Fibroblast of upper back skin (primary cell): Measurements from ENCODE around the gene SLC29A2.

Experiments used
- DNase-seq: peaks from one replicate; pipeline ENCODE4 v3.0.0-alpha.2; 2013

The SLC29A2 gene, protein sequence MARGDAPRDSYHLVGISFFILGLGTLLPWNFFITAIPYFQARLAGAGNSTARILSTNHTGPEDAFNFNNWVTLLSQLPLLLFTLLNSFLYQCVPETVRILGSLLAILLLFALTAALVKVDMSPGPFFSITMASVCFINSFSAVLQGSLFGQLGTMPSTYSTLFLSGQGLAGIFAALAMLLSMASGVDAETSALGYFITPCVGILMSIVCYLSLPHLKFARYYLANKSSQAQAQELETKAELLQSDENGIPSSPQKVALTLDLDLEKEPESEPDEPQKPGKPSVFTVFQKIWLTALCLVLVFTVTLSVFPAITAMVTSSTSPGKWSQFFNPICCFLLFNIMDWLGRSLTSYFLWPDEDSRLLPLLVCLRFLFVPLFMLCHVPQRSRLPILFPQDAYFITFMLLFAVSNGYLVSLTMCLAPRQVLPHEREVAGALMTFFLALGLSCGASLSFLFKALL

GRCh38 chr11:66371627-66372415 is at the start of gene SLC29A2:
SLC29A2 (minus strand) TSS chr11:66371760; CDS start chr11:66371591, 169 bp downstream.
- DNase-seq = no peak

GRCh38 chr11:66420671-66421476 is 49.3 kb upstream of the SLC29A2 start, which contains the start of gene NPAS4:
NPAS4 (plus strand) TSS chr11:66421035; CDS start chr11:66421180, 145 bp downstream.
- DNase-seq = no peak

DNA sequence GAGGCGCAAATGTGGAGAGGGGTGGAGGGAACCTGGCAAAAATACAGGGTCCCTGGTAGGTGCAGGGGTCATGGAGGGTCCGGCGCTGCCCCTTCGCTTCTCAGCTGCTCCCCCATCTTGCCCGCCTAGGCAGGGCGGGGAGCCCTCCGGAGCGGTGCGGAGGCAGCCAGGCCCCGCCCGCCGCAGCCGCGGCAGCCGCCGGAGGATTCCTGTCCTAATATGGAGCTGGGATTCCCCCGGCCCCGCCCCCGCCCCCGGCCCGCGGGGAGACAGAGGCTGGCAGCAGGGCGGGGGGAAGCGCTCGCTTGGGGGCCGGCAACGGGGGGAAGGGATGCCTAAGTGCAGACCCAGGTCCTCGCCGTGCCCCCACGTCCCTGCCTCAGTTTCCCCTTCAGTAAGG is 48.3 kb upstream of the SLC29A2 start:
- no peak for DNase-seq

DNA sequence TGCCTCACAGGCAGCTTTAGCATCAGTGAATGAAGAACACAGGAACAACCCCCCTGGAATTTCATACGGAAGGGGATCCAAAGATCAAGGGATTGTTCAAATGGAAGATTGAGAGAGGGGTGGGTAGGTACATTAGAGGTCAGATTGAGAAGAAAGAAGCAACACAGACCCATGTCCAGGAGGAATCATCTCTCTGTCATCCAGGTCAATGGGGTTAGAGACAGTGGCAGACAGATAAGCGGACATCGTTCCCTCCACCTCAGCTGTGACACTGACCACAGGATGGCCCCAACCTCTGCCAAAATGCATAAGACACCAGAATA is 47.4 kb upstream of the SLC29A2 start:
- DNase-seq = no peak

- DNase-seq = peak; percentile 98
Observed at GRCh38 chr11:66418168-66418985, 46.8 kb upstream of the SLC29A2 start.

GRCh38 chr11:66417000-66417399 is 45.4 kb upstream of the SLC29A2 start:
- DNase-seq = no peak

DNA sequence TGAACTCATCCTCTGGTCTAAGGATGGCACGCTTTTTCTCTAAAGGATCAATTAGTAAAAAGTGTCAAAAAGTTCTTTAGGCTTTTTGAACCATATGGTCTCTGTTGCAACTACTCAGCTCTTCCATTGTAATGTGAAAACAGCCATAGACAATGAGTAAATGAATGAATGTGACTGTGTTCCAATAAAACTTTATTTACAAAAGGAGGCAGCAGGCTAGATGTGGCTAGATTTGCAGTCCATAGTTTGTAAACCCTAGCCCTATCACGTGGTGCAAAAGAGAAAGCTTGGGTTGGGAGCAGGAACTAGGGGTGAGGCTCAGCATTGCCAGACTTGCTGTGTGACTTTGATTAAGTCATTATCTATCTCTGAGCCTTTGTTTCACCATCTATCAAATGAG is 43.9 kb upstream of the SLC29A2 start:
- DNase-seq = no peak

DNA sequence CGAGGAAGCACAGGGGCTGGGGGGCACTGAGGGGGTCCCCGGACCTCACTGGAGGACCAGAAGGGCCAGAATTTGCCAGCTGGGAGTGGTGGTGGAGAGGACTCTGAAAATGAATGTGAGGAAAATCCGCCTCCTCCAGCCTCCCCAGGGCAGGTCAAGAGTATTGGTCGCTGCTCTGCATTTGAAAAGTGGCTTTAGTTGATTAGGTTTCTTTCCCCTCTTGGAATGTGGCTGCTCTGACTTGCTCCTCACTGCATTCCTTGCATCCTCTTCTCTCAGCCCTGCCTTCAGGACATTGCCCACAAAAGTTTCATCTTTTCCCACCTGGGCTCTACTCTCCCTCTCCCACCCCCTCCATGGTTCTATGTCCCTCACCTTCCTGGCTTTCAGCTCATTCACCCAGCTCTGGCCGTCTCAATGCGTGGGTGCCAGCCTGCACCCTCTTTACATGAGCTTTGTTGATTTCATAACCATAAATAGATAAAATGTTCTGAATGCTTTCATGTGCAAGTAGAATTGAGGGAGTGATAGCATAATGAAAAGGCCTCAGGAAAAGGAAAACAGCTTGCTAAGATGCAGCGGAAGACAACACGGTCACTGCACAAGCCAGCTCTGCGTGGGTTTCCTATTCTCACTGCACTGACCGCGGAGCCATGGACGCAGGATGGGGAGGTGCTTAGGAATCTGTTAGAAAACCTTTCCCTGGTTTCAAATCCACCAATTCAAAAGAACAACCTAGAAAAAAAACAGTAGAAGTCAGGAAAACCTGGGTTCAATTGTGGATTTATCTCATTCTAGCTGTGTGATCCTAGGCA is 42.8 kb upstream of the SLC29A2 start:
- DNase-seq = no peak

DNA sequence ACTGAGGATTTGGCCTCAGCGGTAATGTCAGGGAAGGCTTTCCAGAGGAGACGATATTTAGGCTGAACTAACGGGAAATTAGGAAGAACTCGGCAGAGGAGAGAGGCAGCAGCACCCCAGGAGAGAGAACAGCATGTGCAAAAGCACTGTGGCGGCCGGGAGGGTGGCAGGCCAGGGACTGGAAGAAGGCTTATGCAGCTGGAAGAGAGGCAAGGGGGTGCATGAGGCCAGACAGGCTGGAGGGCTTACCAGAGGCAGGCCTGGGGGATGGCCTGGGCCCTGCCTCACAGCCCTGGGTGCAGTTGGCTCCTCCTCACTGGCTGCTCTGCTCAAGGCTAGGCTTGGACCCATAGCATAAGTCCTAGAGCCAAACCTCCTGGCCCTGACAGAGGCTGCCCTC is 41.6 kb upstream of the SLC29A2 start:
- no peak for DNase-seq

DNA sequence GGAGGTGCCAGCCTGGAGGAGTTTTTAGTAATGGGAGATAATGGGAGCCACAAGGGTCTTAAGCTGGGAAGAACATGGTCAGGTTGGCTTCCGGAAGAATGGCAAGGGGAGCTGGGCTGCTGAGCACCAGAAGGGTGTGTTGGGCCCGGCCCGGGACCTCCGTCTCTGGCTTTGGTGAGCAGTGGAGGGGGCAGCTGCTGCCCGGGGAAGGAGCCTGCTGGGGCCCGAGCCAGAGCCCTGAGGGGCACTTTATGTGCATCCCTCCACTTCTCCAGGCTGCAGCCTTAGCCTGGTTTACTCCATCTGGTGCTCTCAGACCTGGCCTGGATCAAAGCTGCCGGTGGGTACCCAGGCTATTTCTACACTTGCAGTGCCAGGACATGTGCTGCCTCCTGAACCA is 40.5 kb upstream of the SLC29A2 start:
- no peak for DNase-seq

DNA sequence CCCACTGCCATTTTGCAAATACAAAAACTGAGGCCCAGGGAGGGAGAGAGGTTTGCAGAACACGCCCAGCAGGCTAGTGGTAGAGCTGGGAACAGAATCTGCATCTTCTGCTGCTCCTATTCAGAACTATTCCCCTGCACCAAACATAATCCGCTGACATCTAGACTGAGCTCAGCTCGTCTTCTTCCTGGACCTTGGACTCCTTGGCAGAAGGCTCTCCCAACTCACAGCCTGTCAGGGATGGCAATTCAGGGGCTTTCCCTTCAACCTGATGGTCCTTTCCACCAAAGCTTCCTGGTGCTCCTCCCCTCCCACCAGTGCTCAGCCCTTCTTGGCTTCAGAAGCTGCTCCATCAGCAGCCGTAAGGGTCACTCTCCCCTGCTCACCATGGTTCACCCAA is 39.8 kb upstream of the SLC29A2 start:
- no peak for DNase-seq

DNA sequence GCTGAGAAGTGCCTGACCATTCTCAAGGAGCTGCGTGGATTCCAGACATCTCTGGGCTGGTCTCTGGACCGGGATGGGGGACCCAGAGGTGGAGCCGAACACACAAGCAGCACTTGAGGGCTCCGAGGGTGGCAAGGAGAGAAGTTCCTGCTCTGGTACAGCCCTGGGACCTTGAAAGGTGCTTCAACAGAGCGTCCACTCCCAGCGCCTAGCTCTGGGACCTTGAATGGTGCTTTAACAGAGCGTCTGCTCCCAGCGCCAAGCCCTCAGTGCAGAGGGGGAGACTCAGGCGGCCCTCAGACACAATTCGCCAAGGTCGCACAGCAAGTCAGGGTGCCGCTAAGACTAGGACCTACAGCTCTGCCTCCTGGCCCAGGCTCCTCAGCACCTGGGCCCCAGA is 38.6 kb upstream of the SLC29A2 start:
- no peak for DNase-seq

GRCh38 chr11:66409226-66409625 is 37.7 kb upstream of the SLC29A2 start:
- no peak for DNase-seq

- peak; percentile 96 for DNase-seq
Observed at GRCh38 chr11:66408488-66409214, 37.1 kb upstream of the SLC29A2 start.

DNA sequence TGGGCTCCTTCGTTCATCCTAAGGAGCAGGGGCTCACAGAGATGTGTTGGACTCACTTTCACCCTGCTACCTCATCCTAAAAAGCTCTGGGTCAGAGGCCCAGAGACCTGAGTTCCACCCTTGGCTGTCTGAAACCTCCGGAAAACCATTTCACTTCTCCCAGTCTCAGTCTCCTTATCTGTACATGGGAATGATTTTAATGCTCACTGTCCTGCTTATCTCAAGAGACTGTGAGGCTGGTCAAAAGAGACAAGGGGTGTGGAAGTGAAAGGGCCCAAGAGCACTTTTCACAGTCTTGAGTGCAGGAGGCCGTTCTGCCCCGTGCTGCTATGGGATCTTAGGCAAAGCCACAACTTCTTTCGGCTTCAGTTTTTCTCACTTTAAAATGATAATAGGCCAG is 36.1 kb upstream of the SLC29A2 start:
- no peak for DNase-seq

DNA sequence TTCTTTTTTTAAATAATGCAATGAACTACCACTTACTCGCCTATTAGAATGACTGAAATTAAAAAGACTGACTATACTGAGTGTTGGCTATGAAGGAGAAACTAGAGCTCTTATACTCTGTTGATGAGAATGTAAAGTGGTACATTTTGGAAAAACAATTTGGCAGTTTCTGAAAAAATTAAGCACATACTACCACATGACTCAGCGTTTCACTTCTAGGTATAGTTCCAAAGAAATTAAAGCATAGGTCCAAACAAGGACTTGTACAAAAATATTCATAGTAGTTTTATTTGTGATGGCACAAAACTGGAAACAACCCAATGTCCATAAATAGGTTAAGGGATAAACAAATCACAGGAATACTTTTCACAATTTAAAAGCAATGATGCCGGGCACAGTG is 22.4 kb upstream of the SLC29A2 start:
- DNase-seq = no peak

DNA sequence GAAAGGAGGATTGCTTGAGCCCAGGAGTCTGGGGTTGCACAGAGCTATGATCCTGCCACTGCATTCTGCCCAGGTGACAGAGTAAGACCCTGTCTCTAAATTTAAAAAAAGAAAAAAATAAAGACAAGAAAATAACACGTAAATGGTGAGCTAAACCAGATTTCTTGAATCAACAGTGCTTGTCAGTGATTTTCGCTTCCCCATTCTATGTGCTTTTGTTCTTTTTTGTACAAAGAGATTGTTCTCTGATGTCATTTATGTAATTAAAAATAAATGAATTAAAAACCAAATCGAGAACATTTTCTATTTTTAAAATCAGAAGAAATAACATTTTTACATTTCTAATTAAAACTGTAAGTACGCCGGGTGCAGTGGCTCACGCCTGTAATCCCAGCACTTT is 19.8 kb upstream of the SLC29A2 start:
- no peak for DNase-seq

DNA sequence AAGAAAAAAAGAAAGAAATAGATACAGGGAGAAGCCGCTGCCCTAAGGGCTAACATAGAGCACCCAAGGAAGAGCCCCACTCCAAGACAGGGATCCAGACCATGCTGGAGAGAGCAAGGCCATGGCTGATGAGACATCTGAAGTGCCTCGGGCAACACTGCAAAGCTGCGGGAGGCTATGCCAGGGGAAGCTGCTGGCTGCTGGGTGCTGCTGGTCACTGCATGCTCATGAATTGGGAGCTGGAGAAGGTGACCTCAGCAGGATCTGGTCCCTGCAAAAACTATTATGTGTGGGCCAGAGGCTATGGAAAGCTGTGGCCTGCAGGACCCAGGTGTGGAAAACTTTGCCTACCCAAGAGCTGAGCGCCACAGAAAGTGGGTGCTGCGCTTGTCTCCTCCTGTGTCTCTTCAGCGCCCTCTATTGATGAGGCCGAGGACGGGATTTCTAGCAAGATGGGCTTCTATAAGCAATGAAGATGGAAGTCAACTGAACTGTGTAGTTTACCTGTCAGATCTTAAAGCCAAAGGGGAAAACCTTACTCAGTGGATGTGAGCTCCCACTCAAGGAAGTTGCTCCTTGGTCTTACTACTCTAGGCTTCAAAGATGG is 17.3 kb upstream of the SLC29A2 start:
- DNase-seq = peak; percentile 70

- peak; percentile 79 for DNase-seq
Observed at GRCh38 chr11:66386171-66387069, 14.9 kb upstream of the SLC29A2 start.
